Tibial artery (tissue), 4 donors: Measurements from ENCODE around the gene DLG5.

Source experiments
- DNase-seq, 2 donors: peaks; one replicate each; pipeline ENCODE4 v3.0.0-alpha.2; 2019
- H3K27ac ChIP-seq, 2 donors: fragments of 200-600 bp; sonication (generic) in 1 of 2; 1 replicate in 1 of 2; 2 replicates in 1 of 2; pipeline ENCODE4 v1.5.1; 2018 to 2019; ENCODE audit warnings: mild to moderate bottlenecking in 1 of 2
- H3K27me3 ChIP-seq, 2 donors: fragments of 200-600 bp; sonication (generic) in 1 of 2; one replicate each; pipeline versions ENCODE4 v1.5.1 to v1.6.0; 2016 to 2019
- H3K36me3 ChIP-seq, 3 donors: fragments of 200-600 bp; sonication (generic) in 2 of 3; one replicate each; pipeline ENCODE4 v1.5.1; 2016 to 2019; ENCODE audit warnings: mild to moderate bottlenecking in 2 of 3
- H3K4me1 ChIP-seq, 4 donors: fragments of 200-600 bp; sonication (generic) in 2 of 4; 1 replicate in 3 of 4; 2 replicates in 1 of 4; pipeline ENCODE4 v1.5.1; 2016 to 2019
- H3K4me3 ChIP-seq, 2 donors: fragments of 200-600 bp; sonication (generic) in 1 of 2; 1 replicate in 1 of 2; 2 replicates in 1 of 2; pipeline ENCODE4 v1.5.1; 2018 to 2019; ENCODE audit warnings: mild to moderate bottlenecking in 2 of 2
- H3K9me3 ChIP-seq, 3 donors: fragments of 200-600 bp; sonication (generic) in 1 of 3; one replicate each; pipeline ENCODE4 v1.5.1; 2016 to 2019
- intact Hi-C: fragments of 100-400 bp; cut with DNase I; formaldehyde crosslinking; loops from one replicate; pipeline ENCODE4 v1.15.0; 2023; ENCODE audit warnings: low total_unique reads
- TF ChIP-seq, protein P1 (sequence below), 2 experiments: fragments of 200-600 bp in 1 of 2; fragments of 450-650 bp in 1 of 2; IDR thresholded peaks; one replicate each; pipeline ENCODE4 v1.5.1; 2017 to 2019; ENCODE audit warnings: antibody characterized with exemption in 2 of 2, mild to moderate bottlenecking in 1 of 2, moderate library complexity in 1 of 2

Gene DLG5

DNA sequence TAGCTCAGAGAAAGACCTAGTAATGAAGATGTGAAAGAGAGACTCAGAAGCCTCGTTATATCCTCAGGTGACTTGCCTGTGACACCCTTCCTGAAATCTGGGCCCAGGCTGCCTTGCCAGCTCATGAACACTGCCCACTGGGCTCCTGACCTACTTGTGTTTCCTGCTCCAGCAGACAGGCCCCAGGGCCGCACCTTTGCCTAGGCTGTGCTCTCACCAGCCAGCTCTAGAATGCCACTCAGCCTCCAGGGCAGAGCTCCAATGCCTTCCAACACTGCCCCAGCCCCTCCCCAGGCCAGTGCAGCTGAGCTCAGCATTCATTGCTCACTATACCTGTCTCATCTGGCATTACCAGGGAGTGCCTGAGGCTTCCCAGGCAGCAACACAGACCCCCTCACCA, 94.3 kb downstream of the DLG5 start:
- Histone ChIP-seq H3K27me3 (no peaks in the 10 kb centered on the region), H3K4me3 (no peak overlapping the region), H3K4me1 (no peaks in the 10 kb centered on the region), H3K27ac (no peak overlapping the region), H3K9me3 (no peaks in the 10 kb centered on the region), H3K36me3 (peaks cover 57 to 91% (median 86%) of the 10 kb centered on the region in 3 donors)
- no peak for DNase-seq
- TF ChIP-seq, protein P1, sequence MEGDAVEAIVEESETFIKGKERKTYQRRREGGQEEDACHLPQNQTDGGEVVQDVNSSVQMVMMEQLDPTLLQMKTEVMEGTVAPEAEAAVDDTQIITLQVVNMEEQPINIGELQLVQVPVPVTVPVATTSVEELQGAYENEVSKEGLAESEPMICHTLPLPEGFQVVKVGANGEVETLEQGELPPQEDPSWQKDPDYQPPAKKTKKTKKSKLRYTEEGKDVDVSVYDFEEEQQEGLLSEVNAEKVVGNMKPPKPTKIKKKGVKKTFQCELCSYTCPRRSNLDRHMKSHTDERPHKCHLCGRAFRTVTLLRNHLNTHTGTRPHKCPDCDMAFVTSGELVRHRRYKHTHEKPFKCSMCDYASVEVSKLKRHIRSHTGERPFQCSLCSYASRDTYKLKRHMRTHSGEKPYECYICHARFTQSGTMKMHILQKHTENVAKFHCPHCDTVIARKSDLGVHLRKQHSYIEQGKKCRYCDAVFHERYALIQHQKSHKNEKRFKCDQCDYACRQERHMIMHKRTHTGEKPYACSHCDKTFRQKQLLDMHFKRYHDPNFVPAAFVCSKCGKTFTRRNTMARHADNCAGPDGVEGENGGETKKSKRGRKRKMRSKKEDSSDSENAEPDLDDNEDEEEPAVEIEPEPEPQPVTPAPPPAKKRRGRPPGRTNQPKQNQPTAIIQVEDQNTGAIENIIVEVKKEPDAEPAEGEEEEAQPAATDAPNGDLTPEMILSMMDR (IDR thresholded peaks at IDR 0.05): no peak
- intact Hi-C loops: no loop called here

DNA sequence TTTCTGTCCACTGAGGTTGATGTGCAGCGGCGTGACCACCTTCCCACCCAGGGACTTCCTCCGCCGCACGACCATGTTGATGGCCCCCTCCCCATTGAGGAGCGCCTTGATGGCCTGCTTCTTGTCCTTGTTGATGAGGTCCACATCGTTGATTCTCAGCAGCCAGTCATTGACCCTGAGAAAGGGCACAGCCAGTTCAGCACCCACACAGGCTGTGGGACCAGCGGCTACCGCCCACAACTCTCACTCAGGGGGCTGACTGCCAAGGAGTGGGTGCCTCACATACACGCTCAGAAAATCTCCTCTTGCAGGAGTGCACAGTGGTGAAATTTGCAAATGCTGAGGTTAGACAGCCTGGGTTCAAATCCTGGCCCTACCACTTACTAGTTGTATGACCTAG, 97.2 kb downstream of the DLG5 start:
- no peaks in the 10 kb centered on the region for H3K9me3 ChIP-seq
- no peaks in the 10 kb centered on the region for H3K27me3 ChIP-seq
- TF ChIP-seq, protein P1 (IDR thresholded peaks at IDR 0.05): no peak
- DNase-seq: no peak
- intact Hi-C loops: no loop called here
- H3K4me1 ChIP-seq: no peaks in the 10 kb centered on the region
- no peak overlapping the region for H3K27ac ChIP-seq
- H3K4me3 ChIP-seq: no peak overlapping the region
- peaks cover 52 to 98% (median 92%) of the 10 kb centered on the region in 3 donors for H3K36me3 ChIP-seq

DNA sequence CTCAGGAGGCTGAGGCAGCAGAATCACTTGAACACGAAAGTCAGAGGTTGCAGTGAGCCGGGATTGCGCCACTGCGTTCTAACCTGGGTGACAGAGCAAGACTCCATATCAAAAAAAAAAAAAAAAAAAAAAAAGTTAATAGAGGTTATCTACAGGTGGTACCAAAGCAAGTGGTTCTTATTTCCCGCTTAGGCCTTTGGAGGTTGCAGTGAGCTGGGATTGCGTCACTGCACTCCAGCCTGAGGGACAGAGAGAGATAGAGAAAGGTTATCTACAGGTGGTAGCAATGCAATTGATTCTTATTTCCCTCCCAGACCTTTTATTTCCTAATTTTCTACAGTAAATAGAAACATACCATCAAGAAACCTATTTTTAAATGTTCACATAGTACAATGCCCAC, 98.2 kb downstream of the DLG5 start:
- Histone ChIP-seq H3K36me3 (peaks cover 55 to 98% (median 92%) of the 10 kb centered on the region in 3 donors), H3K4me3 (no peak overlapping the region), H3K4me1 (no peaks in the 10 kb centered on the region), H3K27me3 (no peaks in the 10 kb centered on the region), H3K9me3 (no peaks in the 10 kb centered on the region), H3K27ac (no peak overlapping the region)
- TF ChIP-seq, protein P1 (IDR thresholded peaks at IDR 0.05): no peak
- DNase-seq: no peak
- intact Hi-C loops: no loop called here

DNA sequence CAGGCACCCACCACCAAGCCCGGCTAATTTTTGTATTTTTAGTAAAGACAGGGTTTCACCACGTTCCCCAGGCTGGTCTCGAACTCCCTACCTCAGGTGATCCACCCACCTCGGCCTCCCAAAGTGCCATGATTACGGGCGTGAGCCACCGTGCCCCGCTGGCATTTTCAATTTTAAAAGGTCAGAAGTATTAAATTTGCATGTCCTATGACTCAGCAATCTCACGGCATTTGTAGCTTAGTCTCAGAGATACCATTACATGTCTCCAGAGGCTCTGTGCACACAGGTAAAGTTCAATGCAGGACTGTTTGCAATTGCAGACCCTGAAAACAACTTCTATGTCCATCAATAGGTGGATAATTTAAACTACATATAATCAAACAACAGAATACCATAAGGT, 99.2 kb downstream of the DLG5 start:
- intact Hi-C loops: no loop called here
- TF ChIP-seq, protein P1 (IDR thresholded peaks at IDR 0.05): no peak
- Histone ChIP-seq H3K36me3 (peaks cover 46 to 98% (median 88%) of the 10 kb centered on the region in 3 donors), H3K4me1 (no peaks in the 10 kb centered on the region), H3K27ac (no peak overlapping the region), H3K4me3 (no peak overlapping the region), H3K27me3 (no peaks in the 10 kb centered on the region), H3K9me3 (no peaks in the 10 kb centered on the region)
- no peak for DNase-seq

DNA sequence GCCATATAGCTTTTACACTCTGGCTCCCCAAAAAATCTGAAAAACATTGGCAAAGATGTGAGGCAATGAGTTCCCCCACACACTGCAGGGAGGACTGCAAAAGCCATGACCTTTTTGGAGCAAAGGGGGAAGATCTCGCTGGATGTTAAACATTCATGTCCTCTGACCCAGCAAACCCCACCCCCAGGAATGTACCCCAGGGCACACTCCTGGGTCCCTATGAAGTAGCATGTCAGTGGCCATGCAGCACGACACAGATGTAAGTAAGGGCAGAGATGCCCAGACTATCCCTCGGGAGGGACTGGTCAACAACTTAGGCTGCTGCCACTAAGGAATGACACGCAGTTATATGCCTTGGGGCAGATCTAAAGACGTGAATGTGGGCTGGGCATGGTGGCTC, 100.6 kb downstream of the DLG5 start:
- H3K4me1 ChIP-seq: no peaks in the 10 kb centered on the region
- DNase-seq: no peak
- no peak overlapping the region for H3K27ac ChIP-seq
- no peaks in the 10 kb centered on the region for H3K9me3 ChIP-seq
- no peak overlapping the region for H3K4me3 ChIP-seq
- no peaks in the 10 kb centered on the region for H3K27me3 ChIP-seq
- TF ChIP-seq, protein P1 (IDR thresholded peaks at IDR 0.05): no peak
- peaks cover 53 to 100% (median 90%) of the 10 kb centered on the region in 3 donors for H3K36me3 ChIP-seq
- intact Hi-C loops: no loop called here

DNA sequence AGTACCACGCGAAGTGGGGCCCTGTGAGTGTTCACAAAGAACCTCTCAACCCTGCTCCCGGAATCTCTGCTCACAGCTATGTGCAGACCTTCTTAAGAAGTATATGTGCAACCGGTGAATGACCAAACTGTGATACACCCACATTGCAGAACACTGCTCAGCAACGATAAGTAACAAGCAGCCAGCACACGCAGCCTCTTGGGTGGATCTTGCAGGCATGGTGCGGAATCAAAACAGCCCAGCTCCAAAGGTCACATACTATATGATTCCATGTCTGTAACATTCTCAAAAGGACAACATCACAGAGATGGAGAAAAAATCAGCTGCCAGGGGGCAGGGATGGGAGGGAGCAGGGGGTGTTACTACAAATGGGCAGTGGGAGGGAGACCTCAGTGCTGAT, 101.6 kb downstream of the DLG5 start:
- H3K27ac ChIP-seq: no peak overlapping the region
- intact Hi-C loops: no loop called here
- H3K36me3 ChIP-seq: peaks cover 55 to 100% (median 89%) of the 10 kb centered on the region in 3 donors

More for the DNA sequence above, 101.6 kb downstream of the DLG5 start:
- DNase-seq: no peak
- no peaks in the 10 kb centered on the region for H3K27me3 ChIP-seq
- TF ChIP-seq, protein P1 (IDR thresholded peaks at IDR 0.05): no peak
- no peaks in the 10 kb centered on the region for H3K9me3 ChIP-seq
- H3K4me3 ChIP-seq: no peak overlapping the region
- no peaks in the 10 kb centered on the region for H3K4me1 ChIP-seq
